Urinary bladder (tissue), 4 donors: ENCODE data around the gene ADCYAP1R1. TPM values are rescaled to one million over a fixed set of nuclear protein-coding genes. Genes with fewer than 3 reads are reported as not detected.
"Not testable (repeated sequence)": the region's sequence is repeated elsewhere in the genome, so short reads cannot be mapped to it uniquely, and the experiment has no call there.

Source experiments
- DNase-seq: peaks from one replicate; pipeline ENCODE4 v3.0.0-alpha.2; 2015; ENCODE audit errors: extremely low spot score
- H3K27ac ChIP-seq: one replicate; pipeline ENCODE4 v1.5.1; 2013; ENCODE audit warnings: low read depth, mild to moderate bottlenecking, moderate library complexity
- H3K36me3 ChIP-seq: one replicate; pipeline ENCODE4 v1.6.1; 2013; ENCODE audit warnings: mild to moderate bottlenecking, moderate library complexity; ENCODE audit not compliant: insufficient read depth
- H3K4me1 ChIP-seq: one replicate; pipeline ENCODE4 v1.6.1; 2013; ENCODE audit warnings: mild to moderate bottlenecking, moderate library complexity; ENCODE audit not compliant: insufficient read depth
- H3K4me3 ChIP-seq: one replicate; pipeline ENCODE4 v1.5.1; 2013; ENCODE audit warnings: low read depth, low read length
- WGBS: extraction: QIAGEN DNeasy Blood & Tissue Kit; methylation state at CpG from one replicate; pipeline ENCODE4 v1.1.7; 2013; 5-methylcytosine and 5-hydroxymethylcytosine counted together
- polyA plus RNA-seq: library from polyadenylated mRNA; stranded (reverse); fragments of 200-250 nt; gene quantifications from one replicate; pipeline ENCODE4 v1.2.3, GENCODE V29; 2013
- small RNA-seq: library from RNA; depleted of rRNA; stranded (forward); fragments of <200 nt; gene quantifications from one replicate; pipeline ENCODE3, GENCODE V24; 2014
- total RNA-seq: library from RNA; depleted of rRNA; stranded (reverse); fragments of >200 nt; gene quantifications from one replicate; pipeline ENCODE4 v1.2.3, GENCODE V29; 2014
- donor health status: healthy with polysubstance abuse.
- donor health status: healthy.

ADCYAP1R1 gene
- total and polyA plus RNA-seq, 2 donors = 4.5 to 4.9 TPM

- WGBS = 87% methylated on average over 4 of the region's 4 CpGs
- no peak overlapping the region for H3K4me3 ChIP-seq
- H3K36me3 ChIP-seq = no peaks in the 10 kb centered on the region
- no peak overlapping the region for H3K27ac ChIP-seq
- no peak for DNase-seq
- no peaks in the 10 kb centered on the region for H3K4me1 ChIP-seq
Measured at GRCh38 chr7:31146538-31146937, 94.4 kb downstream of the ADCYAP1R1 start.

GRCh38 chr7:31151849-31152248 is 99.7 kb downstream of the ADCYAP1R1 start:
- no peaks in the 10 kb centered on the region for H3K4me1 ChIP-seq
- 60% methylated on average over 2 of the region's 2 CpGs for WGBS

GRCh38 chr7:31153318-31153717 is 101.2 kb downstream of the ADCYAP1R1 start:
- 91% methylated on average over 20 of the region's 20 CpGs for WGBS
- not testable (repeated sequence) for H3K27ac ChIP-seq, H3K4me1 ChIP-seq, H3K4me3 ChIP-seq, DNase-seq, H3K36me3 ChIP-seq

More at GRCh38 chr7:31151849-31152248, 99.7 kb downstream of the ADCYAP1R1 start:
- no peak for DNase-seq
- no peaks in the 10 kb centered on the region for H3K36me3 ChIP-seq
- H3K4me3 ChIP-seq = no peak overlapping the region
- H3K27ac ChIP-seq = no peak overlapping the region

GRCh38 chr7:31160941-31161340 is 108.8 kb downstream of the ADCYAP1R1 start:
- H3K36me3 ChIP-seq = no peaks in the 10 kb centered on the region
- no peak overlapping the region for H3K4me3 ChIP-seq
- H3K4me1 ChIP-seq = no peaks in the 10 kb centered on the region
- no peak for DNase-seq
- 60% methylated on average over 5 of the region's 5 CpGs for whole genome bisulfite sequencing
- no peak overlapping the region for H3K27ac ChIP-seq

Small RNA genes within 50 kb of the gene (small RNA-seq; reads per million reads assigned to genes)
- gene AC006466.1 = not detected

Other genes starting within 250 kb of the ADCYAP1R1 start
- 70.9 TPM for gene AQP1, start 140.5 kb upstream of the ADCYAP1R1 start, total RNA-seq
- gene AQP1, start 140.5 kb upstream of the ADCYAP1R1 start, polyA plus RNA-seq = 394 TPM
- gene GHRHR, start 88.4 kb upstream of the ADCYAP1R1 start, total RNA-seq = not detected
- not detected for gene GHRHR, start 88.4 kb upstream of the ADCYAP1R1 start, polyA plus RNA-seq